DND-41 (cell line): ENCODE results near the gene DNHD1.

Experiments
- ATAC-seq: fragments of 200-7000 bp; cut with Tn5 transposase; 3 replicates; pipeline ENCODE4 v1.9.1; 2021; ENCODE audit warnings: low read depth; ENCODE audit not compliant: insufficient read depth
- DNase-seq: peaks from one replicate; pipeline ENCODE4 v3.0.0-alpha.2; 2020
- H2AFZ ChIP-seq: 2 replicates; pipeline ENCODE4 v1.6.0; 2012; ENCODE audit warnings: low read depth, low read length
- H3K27ac ChIP-seq: 2 replicates; pipeline ENCODE4 v1.5.1; 2012; ENCODE audit warnings: low read length, inconsistent platforms
- H3K27me3 ChIP-seq: fragments of 200-600 bp; sonication (generic); 2 replicates; pipeline ENCODE4 v1.6.0; 2012; ENCODE audit warnings: low read length, mild to moderate bottlenecking, inconsistent platforms; ENCODE audit not compliant: insufficient read depth, poor library complexity
- H3K36me3 ChIP-seq: 2 replicates; pipeline ENCODE4 v1.5.1; 2012; ENCODE audit warnings: low read length, inconsistent platforms; ENCODE audit not compliant: insufficient read depth
- H3K4me1 ChIP-seq: 2 replicates; pipeline ENCODE4 v1.5.1; 2012; ENCODE audit warnings: mild to moderate bottlenecking, low read length; ENCODE audit not compliant: insufficient read depth
- H3K4me2 ChIP-seq: 2 replicates; pipeline ENCODE4 v1.6.0; 2012; ENCODE audit warnings: mild to moderate bottlenecking, moderate library complexity, low read length, inconsistent platforms; ENCODE audit not compliant: insufficient read depth
- H3K4me3 ChIP-seq, 2 experiments: fragments of 200-600 bp in 1 of 2; shearing (Covaris generic) in 1 of 2; 2 replicates each; pipeline ENCODE4 v1.5.1; 2012 to 2016; ENCODE audit warnings: inconsistent platforms in 2 of 2, low read length in 2 of 2, mild to moderate bottlenecking in 2 of 2, low read depth in 1 of 2, moderate library complexity in 1 of 2
- H3K79me2 ChIP-seq: 2 replicates; pipeline ENCODE4 v1.6.0; 2012; ENCODE audit warnings: low read length, inconsistent platforms; ENCODE audit not compliant: insufficient read depth
- H3K9ac ChIP-seq: 2 replicates; pipeline ENCODE4 v1.6.0; 2012; ENCODE audit warnings: low read depth, mild to moderate bottlenecking, inconsistent platforms, low read length, moderate library complexity
- H3K9me3 ChIP-seq: 2 replicates; pipeline ENCODE4 v1.5.1; 2012; ENCODE audit warnings: low read length, moderate library complexity, mild to moderate bottlenecking, inconsistent platforms; ENCODE audit not compliant: insufficient read depth, severe bottlenecking
- H4K20me1 ChIP-seq: 2 replicates; pipeline ENCODE4 v1.6.0; 2012; ENCODE audit warnings: low read length; ENCODE audit not compliant: insufficient read depth
- EZH2 ChIP-seq: IDR thresholded peaks from 3 replicates; pipeline ENCODE4 v1.6.1; 2012; ENCODE audit warnings: borderline replicate concordance, low read depth, mild to moderate bottlenecking, moderate library complexity, low read length, inconsistent platforms; ENCODE audit not compliant: severe bottlenecking
- TF ChIP-seq, protein P1 (sequence below): IDR thresholded peaks from 2 replicates; pipeline ENCODE4 v1.5.1; 2012; ENCODE audit warnings: borderline replicate concordance, low read length, moderate library complexity, mild to moderate bottlenecking; ENCODE audit not compliant: poor library complexity, severe bottlenecking; ENCODE audit errors: extremely low read depth

The DNHD1 gene

DNA sequence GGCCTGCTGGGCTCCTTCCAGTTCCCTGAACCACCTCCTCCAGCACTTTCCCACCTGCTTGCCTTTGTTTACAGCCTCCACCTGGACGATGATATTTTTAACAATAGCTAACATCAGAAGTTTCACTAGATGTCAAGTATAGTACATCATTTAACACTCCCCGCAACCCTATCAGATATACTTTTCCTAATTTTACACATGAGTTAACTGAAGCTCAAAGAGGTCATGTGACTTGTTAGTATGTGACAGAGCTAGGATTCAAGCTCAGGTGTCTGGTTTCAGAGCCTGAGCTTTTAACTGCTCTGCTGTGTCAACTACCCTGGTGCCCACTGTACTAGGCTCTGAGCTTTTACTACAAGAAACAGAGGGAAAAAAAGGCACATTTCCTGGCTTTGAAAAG is 42.0 kb upstream of the DNHD1 start:
- H3K27me3 ChIP-seq, result no peaks in the 10 kb centered on the region
- H3K9me3 ChIP-seq, result no peaks in the 10 kb centered on the region
- H3K4me2 ChIP-seq, result no peak overlapping the region
- ATAC-seq (no peak), DNase-seq (no peak)
- H3K4me3 ChIP-seq, result no peak overlapping the region
- no peak overlapping the region for H2AFZ ChIP-seq
- no peaks in the 10 kb centered on the region for H3K79me2 ChIP-seq
- H3K9ac ChIP-seq, result no peak overlapping the region
- H3K27ac ChIP-seq, result no peak overlapping the region
- H3K36me3 ChIP-seq, result peaks cover 30% of the 10 kb centered on the region
- no peaks in the 10 kb centered on the region for H3K4me1 ChIP-seq
- no peaks in the 10 kb centered on the region for H4K20me1 ChIP-seq
- no peak for TF ChIP-seq EZH2
- TF ChIP-seq, protein P1, sequence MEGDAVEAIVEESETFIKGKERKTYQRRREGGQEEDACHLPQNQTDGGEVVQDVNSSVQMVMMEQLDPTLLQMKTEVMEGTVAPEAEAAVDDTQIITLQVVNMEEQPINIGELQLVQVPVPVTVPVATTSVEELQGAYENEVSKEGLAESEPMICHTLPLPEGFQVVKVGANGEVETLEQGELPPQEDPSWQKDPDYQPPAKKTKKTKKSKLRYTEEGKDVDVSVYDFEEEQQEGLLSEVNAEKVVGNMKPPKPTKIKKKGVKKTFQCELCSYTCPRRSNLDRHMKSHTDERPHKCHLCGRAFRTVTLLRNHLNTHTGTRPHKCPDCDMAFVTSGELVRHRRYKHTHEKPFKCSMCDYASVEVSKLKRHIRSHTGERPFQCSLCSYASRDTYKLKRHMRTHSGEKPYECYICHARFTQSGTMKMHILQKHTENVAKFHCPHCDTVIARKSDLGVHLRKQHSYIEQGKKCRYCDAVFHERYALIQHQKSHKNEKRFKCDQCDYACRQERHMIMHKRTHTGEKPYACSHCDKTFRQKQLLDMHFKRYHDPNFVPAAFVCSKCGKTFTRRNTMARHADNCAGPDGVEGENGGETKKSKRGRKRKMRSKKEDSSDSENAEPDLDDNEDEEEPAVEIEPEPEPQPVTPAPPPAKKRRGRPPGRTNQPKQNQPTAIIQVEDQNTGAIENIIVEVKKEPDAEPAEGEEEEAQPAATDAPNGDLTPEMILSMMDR, result no peak

DNA sequence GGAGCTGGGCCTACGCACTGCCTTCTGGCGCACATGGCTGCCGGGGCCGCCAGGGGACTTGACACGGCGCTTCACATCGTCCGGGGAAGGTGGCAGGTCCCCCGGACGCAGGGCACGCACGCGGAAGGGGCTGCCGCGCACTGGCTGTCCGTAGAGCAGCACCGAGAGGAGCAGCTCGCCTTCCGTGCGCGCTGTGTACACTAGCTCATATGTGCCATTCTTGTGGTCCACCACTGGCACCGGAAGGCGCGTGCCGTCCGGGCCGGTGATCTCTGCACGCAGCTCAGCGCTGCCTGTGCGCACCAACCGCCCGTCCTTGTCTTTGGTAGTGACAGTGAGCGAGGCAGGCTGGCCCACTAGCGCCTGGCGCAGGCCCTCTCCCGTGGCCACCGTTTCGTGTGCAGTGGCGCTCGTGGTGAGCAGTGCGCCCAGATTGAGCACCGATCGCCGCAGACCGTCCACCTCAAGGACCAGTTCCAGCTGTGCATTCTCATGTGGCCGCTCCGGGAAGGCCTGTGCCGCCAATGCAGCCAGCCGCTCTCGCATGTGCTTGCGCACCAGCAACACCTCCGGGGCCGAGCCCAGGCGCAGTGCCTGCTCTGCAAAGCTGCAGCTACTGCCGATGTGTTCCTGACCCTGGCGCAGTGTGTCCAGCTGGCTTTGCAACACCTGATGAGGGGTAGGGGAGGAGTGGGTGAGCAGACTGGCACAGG is 40.6 kb upstream of the DNHD1 start:
- Histone ChIP-seq H4K20me1 (no peaks in the 10 kb centered on the region), H2AFZ (no peak overlapping the region), H3K27me3 (no peaks in the 10 kb centered on the region), H3K79me2 (no peaks in the 10 kb centered on the region), H3K36me3 (peaks cover 22% of the 10 kb centered on the region), H3K9me3 (no peaks in the 10 kb centered on the region), H3K9ac (no peak overlapping the region), H3K4me2 (no peak overlapping the region), H3K27ac (no peak overlapping the region), H3K4me1 (no peaks in the 10 kb centered on the region), H3K4me3 (no peak overlapping the region)
- ATAC-seq (no peak), DNase-seq (no peak)
- no peak for TF ChIP-seq EZH2
- TF ChIP-seq, protein P1, result no peak

DNA sequence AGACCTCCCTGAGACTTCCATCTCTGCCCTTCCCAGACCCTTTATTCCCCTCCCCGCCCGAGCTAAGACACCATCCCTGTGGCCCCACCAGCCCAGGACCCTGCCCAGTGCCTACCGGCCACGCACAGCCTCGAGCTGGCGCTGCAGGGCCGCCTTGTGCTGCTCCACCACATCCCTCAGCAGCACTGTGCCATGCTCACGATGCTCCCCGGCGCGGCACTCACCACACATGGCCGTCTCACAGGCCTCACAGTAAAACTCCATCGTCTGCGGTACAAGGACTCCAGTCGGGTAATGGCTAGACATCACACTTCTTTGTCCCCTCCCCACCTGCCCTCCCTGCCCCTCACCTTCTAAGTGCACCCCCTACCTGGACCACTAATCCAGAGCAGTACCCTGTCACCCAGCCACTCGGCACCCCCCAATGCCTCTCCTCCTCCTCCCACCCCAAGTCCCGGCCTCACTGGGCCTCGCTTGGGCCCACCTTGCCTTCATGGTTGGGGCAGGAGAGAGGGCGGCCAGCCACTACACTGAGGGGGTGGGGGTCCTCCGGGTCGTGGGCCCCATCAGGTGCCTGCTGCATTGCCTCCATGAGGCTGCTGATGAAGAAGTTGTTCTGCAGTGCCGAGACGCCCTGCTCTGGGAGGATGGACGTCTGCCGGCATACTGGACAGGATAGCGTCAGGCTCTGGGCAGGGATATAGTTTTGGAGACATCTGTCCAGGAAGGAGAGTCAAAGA is 39.3 kb upstream of the DNHD1 start:
- Histone ChIP-seq H3K9ac (no peak overlapping the region), H3K4me1 (no peaks in the 10 kb centered on the region), H2AFZ (no peak overlapping the region), H3K27me3 (no peaks in the 10 kb centered on the region), H3K27ac (no peak overlapping the region), H3K36me3 (peaks cover 19% of the 10 kb centered on the region), H3K4me2 (no peak overlapping the region), H3K4me3 (no peak overlapping the region), H3K9me3 (no peaks in the 10 kb centered on the region), H4K20me1 (no peaks in the 10 kb centered on the region), H3K79me2 (no peaks in the 10 kb centered on the region)
- no peak for ATAC-seq
- DNase-seq, result no peak
- TF ChIP-seq, protein P1, result no peak
- no peak for TF ChIP-seq EZH2
